22Rv1 (cell line): Measurements from ENCODE around the gene C2orf92.

ENCODE experiments used
- CTCF ChIP-seq: fragments of 450-650 bp; IDR thresholded peaks from 2 replicates; pipeline ENCODE4 v1.5.1; 2017; ENCODE audit warnings: mild to moderate bottlenecking
- ZFX ChIP-seq: fragments of 450-650 bp; IDR thresholded peaks from 2 replicates; pipeline ENCODE4 v1.6.1; 2017; ENCODE audit warnings: antibody characterized with exemption, borderline replicate concordance

GRCh38 chr2:97706112-97706511, 36.6 kb downstream of the C2orf92 start:
- TF ChIP-seq CTCF (no peak), ZFX (no peak)
